ENCODE results near the gene CFAP53.
"Not testable (repeated sequence)": the region's sequence is repeated elsewhere in the genome, so short reads cannot be mapped to it uniquely, and the experiment has no call there.

CFAP53 gene

GRCh38 chr18:50272568-50272967 lies 6.3 kb upstream of the CFAP53 start:
- DNase-seq (ENCODE audit: low read depth): no peak

GRCh38 chr18:50268022-50268747 lies 1.9 kb upstream of the CFAP53 start:
- DNase-seq (ENCODE audit: low read depth): no peak

DNA sequence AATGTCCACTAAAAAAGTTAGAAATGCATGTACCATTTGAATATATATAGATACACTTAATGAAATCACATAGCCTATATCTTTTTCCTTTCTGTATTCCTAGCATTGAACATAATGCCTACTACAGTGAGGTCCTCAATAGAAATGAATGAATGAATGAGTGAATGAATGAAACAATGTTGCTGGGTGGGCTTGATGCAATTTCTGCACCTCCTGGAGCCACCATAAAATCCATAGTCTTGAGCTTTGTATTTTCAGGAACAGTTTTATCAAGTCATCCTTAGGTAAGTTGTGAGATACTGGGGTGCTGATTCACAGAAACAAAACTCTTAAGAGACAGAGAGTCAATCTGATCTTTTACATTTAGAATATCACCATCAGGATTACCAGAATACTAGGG lies 3.3 kb downstream of the CFAP53 start:
- no peak for DNase-seq (ENCODE audit: low read depth)

GRCh38 chr18:50250935-50251334 lies 15.4 kb downstream of the CFAP53 start:
- DNase-seq (ENCODE audit: low read depth): no peak

- DNase-seq (ENCODE audit: low read depth): no peak
These were observed 16.7 kb downstream of the CFAP53 start for GRCh38 chr18:50249576-50249975.

- DNase-seq (ENCODE audit: low read depth): no peak
These were observed 18.7 kb downstream of the CFAP53 start for GRCh38 chr18:50247561-50247960.

DNA sequence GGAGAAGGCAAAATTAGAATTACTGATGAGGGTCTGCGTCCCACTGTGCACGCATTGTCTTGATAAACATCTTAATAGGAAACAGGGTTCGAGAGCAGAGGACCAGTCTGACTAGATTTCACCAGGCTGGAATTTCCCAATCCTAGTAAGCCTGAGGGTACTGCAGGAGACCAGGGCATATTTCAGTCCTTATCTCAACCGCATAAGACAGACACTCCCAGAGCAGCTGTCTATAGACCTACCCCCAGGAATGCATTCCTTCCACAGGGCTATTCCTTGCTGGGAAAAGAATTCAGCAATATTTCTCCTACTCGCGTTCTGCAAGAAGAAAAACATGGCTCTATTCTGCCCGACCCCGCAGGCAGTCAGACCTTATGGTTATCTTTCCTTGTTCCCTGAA lies 24.5 kb downstream of the CFAP53 start:
- DNase-seq (ENCODE audit: low read depth): not testable (repeated sequence)

DNA sequence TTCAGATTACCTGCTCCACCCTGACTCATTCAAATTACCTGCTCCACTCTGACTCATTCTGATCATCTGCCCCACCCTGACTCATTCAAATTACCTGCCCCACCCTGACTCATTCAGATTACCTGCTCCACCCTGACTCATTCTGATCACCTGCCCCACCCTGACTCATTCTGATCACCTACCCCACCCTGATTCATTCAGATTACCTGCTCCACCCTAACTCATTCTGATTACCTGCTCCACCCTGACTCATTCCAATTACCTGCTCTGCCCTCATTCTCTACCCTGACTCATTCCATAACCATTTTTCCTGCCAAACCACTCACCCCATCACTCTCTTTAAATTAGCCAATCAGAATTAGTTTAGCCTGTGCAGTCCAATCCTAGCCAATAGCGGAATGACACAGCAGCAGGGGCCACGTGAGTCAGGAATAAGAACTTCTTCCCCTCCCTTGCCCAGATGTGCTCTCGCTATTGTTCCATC lies 26.2 kb downstream of the CFAP53 start:
- DNase-seq (ENCODE audit: low read depth): no peak

GRCh38 chr18:50232419-50232818 lies 33.9 kb downstream of the CFAP53 start:
- no peak for DNase-seq (ENCODE audit: low read depth)

DNA sequence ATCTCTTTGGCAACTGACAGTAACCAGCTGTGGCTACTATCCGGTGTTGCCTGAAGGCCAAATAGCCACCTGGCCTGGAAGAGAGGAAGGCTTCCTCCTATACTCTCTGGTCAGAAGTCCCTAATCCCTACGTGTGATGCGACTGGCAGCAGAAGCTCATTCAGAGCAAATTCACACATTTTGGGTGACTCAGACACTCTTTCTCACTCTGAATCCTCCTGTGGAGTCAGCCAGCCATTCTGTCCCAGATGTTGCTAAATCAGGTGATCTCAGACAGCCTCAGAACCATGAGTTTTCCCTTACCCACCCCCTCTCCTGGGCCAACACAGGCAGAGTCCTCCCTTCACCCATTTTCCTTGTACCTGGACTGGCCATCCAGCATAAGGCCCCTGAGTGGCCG lies 34.7 kb downstream of the CFAP53 start:
- DNase-seq (ENCODE audit: low read depth): no peak

GRCh38 chr18:50220249-50220648 lies 46.0 kb downstream of the CFAP53 start:
- not testable (repeated sequence) for DNase-seq (ENCODE audit: low read depth)

DNA sequence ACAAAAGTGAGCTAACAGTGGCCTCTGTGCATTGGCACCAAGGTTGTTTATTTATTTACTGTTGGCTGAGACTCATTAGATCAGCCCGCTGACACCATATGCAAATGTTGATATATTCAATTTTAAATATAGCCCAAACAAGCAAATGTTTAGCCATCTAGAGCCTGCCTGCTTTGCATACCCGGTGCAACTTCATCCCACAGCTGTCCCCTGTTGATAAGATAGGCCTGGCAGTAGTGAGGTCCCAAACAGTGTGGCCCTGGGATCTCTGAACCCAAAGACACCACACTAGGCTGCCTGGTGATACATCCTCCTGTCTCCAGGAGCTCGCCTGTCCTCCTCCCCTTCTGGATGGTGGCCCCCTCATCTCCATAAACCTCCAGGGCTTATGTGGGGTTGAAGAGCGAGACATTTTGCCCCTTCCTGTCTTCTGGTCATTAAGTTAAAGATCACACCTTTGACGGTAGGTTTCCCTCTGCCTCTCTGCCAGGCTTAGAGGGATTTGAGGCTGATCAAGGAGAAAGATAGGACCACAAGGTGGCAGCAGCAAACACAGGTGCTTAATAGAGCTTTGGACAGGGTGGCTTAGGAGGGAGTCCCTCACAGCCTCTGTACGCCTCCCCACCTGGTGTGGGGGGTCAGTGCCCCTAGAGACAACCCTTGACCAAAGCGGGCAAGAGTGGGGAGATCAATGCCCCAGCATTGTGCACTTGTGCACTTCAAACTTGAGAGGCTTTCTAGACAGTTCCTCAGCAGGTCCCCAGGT lies 47.7 kb downstream of the CFAP53 start:
- no peak for DNase-seq (ENCODE audit: low read depth)

DNA sequence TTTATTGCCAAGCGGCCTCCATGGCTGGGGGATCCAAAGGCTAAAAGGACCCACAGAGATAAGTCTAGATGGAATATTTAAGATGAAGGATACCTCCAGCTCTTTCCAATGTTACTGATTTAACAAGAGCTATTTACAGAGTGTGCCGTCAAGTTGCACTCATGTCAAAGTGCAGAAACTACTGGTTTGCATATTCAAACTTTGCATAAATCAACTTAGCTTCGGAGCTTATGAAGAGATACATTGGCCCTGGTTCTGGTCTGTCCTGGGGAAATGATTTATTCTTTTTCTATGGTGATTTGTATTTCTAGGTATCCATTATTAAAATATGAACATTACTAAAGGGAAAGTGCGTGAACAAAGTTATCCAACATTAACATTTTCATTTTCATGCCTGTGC lies 57.0 kb downstream of the CFAP53 start:
- DNase-seq (ENCODE audit: low read depth): no peak

- DNase-seq (ENCODE audit: low read depth): no peak
These were observed 58.6 kb downstream of the CFAP53 start for GRCh38 chr18:50207722-50208121.

DNA sequence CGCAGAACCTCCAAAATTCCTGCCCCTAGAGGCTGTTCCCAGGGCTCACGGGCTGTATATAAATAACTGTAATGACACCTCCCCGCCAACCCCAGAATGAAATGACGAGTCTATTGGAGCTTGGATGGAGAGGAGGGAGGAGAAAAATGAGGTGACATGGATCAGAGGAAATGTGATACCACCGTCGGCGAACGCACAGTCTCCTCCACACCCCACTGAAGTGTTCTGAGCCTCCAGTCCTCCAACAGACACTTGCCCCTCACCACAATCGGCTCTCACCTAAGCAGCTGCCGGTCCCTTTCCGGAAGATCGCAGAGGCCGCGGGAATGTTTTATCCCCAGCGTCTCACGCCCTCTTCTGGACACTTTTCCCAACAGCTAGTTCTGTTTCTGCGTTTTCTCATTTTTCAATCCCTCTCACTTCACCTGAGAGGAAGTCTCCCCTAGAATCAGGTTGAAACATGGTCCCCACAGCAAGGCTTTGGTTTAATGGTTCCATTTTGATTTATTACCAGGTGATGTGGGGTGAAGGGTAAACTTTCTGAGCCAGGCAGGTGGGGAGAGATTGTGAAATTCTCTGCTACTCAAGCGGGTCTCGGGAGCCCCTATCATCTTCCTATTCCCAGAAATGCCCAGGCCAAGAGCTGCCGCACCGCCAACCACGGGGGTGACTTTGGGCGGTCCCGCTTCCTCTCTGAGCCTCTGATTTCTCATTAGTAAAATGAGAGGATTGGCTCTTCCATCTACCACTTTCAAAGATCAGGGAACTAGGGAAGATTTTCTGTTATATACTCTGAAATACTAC lies 62.3 kb downstream of the CFAP53 start:
- peak; percentile 7 for DNase-seq (ENCODE audit: low read depth)

DNA sequence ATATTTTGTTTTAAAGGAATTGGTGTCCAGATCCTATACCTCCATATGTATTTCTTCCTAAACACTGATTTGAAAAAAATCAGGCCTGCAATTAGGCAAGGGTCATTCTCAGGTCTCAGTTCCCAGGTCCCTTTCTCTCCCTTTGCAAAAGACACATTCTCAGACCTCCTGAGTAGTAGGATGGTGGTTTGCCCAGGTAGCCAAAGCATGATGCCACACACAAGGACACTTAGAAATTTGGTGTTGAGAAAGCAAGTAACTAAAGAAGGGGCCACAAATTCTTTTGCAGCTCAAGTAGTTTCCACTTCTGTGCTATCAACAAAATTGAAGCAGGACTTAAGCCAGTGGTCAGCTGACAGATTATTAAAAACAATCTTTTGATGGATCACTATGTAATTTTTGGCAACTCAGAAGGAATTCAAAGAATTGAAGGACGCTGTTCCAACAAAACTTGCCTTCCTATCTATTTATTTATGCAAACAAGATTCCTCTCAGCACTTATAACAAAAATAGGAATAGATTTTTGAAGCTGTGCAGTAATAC lies 64.7 kb downstream of the CFAP53 start:
- DNase-seq (ENCODE audit: low read depth): no peak

DNA sequence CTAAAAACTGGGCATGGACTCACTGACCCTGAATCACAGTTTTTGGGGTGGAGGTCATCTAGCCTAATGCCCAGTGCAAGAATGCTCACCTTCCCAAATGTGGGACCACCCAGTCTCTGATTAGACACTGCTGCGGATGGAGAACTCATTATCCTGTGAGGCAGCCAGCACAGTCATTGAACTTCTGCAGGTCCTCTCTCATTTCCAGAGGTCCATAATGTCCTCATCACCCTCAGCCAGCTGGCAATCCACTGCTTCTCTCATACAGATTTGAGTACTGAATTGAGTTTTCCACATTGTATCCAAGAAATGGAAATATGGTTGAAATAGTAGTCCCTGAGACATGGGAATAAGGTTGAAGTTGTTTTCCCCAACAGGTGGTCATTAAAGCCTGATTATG lies 66.4 kb downstream of the CFAP53 start:
- no peak for DNase-seq (ENCODE audit: low read depth)

DNA sequence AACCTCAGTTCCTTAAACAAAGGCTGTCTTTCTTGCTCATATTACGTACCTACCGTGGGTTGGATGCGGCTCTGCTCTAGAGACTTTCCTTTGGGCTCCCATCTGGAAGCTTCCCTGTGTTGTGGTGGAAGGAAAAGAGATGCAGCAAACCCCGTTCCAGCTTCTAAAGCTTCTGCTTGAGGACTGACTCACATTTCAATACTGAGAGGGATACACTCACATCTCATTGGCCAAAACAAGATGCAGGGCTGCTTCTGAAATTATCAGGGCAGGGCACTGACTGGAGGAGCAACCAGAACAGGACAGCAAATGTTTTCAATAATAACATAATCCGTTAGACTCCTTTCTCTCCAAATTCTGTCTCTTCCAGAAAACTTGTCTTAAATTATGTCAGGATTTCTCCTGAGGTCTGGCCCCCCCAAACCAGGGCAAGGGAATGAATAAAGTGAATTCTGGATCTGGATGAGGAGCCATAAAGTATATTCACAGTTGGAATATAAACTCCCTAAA lies 66.9 kb downstream of the CFAP53 start:
- no peak for DNase-seq (ENCODE audit: low read depth)

DNA sequence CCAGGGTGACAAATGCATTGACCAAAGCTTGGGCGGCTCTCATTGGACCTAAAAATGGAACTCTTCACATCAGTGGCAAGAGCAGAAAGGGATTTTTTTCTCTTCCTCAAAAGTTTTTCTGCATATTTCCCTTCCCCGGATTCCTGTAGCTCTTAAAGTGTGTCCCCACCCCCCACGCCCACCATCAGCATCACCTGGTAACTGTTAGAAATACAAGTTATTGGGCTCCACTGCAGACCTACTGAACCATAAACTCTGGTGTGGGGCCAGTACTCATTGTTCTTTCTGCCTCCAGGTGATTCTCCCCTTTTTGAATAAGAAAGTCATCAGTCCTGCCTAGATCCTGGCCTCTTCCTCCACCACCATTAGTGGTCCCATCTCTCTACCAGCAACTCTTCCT lies 70.0 kb downstream of the CFAP53 start:
- no peak for DNase-seq (ENCODE audit: low read depth)

DNA sequence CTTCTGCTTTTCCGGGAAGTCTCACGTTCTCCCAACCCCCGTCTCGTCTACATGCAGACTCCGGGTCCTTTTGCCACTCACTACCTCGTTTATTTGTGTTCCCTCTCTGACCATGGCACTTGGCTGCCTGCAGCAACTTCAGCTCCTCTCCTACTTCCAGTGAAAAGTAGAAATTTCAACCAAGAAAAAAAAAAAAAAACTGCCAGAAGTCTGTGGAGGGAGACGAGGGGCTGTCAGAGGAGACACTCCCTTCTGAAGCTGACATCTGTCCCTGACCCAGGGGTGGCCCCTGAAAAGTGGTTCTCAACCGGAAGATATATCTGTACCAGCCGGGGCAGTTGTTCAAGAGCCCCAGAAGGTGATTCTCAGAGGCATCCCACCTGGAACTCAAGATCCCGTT lies 70.6 kb downstream of the CFAP53 start:
- DNase-seq (ENCODE audit: low read depth): no peak

DNA sequence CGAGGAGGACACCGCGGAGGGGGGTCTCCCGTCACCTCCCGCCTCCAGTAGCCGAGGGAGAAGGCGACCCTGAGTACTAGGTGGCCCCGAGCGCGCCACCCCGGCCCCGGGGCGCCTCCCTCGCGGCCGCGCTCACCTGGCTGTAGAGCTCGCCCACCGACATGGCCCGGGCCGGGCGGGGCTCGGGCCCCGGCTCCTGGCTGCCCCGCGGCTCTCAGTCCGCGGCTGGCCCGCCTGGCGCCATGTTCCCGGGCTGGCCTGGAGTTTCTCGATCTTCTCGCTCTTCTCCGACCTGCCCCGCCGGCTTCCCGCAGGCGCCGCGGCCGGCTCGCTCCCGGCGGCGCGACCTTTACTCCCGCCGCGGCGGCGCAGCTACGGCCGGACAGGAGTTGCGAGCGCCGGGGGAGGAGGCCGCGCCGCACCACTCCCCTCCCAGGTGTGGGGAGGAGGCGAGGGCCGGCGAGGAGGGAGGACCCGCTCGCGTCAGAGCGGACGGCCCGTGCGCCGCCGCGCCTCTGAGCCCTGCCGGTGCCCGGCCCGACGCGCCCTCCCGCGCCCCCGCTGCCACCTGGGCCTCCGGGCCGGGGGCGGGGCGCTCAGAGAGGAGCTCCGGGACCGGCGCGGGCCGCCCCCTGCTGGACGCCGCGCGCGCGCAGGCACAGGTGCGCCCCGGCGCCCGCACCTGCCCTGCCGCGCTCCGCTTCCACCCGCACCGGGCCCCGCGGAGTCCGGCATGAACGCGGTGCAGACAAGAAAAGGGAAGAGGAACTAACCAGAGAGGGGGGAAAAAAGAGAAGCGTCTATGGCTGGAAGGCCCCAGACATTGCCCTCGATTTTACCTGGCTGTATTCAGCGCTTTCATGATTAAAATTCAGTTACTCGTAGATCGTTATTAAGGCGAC lies 71.4 kb downstream of the CFAP53 start, which contains the start of gene MYO5B:
MYO5B (minus strand) TSS at position 517 of the 902 bp plus-strand sequence; CDS start at position 163, 354 bp downstream.
- no peak for DNase-seq (ENCODE audit: low read depth)

All from HS-27A (cell line).